ENCODE data around the gene FRMD7.

FRMD7 gene

GRCh38 chrX:132033166-132033565 lies 94.7 kb downstream of the FRMD7 start:
- DNase-seq: no peak

- no peak for DNase-seq
Measured at GRCh38 chrX:132031867-132032266, 96.0 kb downstream of the FRMD7 start.

GRCh38 chrX:132030264-132030663 lies 97.6 kb downstream of the FRMD7 start:
- DNase-seq: no peak

Measured in central memory CD4-positive, alpha-beta T cell (primary cell).